ENCODE results near the gene DLL3. TPM values are rescaled to one million over a fixed set of nuclear protein-coding genes. Genes with fewer than 3 reads are reported as not detected.

The DLL3 gene
- total and polyA plus RNA-seq, 11 donors, result not detected

DNA sequence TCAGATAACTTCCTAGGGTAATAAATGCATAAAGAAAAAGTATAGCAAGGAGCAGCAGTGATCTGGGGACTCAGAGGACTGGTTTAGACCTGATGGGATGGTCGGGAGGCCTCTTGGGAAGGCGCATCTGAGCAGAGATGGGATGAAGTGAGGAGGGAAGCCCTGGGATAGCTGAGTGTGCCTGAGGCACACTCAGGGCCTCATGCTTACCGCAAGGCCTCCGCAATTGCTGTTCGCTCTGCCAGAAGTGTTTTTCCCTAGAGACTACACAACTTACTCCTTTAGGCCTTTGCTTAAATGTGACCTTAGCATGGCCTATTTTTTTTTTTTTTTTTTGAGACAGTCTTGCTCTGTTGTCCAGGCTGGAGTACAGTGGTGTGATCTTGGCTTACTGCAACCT is 4.1 kb upstream of the DLL3 start:
- Histone ChIP-seq H3K36me3 (peaks cover 0 to 26% (median 23%) of the 10 kb centered on the region in 9 donors), H3K27me3 (peaks cover 17 to 40% (median 29%) of the 10 kb centered on the region in 9 donors), H3K4me3 (no peak overlapping the region), H3K4me1 (peaks cover 0 to 20% (median 12%) of the 10 kb centered on the region in 12 donors), H3K27ac (no peak overlapping the region), H3K9me3 (no peaks in the 10 kb centered on the region)
- WGBS, 4 donors, result 74 to 82% (median 78%) methylated on average over 5 of the region's 5 CpGs
- intact Hi-C loops (cut with DNase I), result loop anchor here in 1 of 10 donors (5.0 kb wide), 1 partner anchor 38 kb away; the partner anchor contains the start of gene EID2B
- DNase-seq, result no peak
- ATAC-seq, result no peak
- TF ChIP-seq POLR2A (IDR thresholded peaks at IDR 0.05), result no peak
- TF ChIP-seq, protein P1, sequence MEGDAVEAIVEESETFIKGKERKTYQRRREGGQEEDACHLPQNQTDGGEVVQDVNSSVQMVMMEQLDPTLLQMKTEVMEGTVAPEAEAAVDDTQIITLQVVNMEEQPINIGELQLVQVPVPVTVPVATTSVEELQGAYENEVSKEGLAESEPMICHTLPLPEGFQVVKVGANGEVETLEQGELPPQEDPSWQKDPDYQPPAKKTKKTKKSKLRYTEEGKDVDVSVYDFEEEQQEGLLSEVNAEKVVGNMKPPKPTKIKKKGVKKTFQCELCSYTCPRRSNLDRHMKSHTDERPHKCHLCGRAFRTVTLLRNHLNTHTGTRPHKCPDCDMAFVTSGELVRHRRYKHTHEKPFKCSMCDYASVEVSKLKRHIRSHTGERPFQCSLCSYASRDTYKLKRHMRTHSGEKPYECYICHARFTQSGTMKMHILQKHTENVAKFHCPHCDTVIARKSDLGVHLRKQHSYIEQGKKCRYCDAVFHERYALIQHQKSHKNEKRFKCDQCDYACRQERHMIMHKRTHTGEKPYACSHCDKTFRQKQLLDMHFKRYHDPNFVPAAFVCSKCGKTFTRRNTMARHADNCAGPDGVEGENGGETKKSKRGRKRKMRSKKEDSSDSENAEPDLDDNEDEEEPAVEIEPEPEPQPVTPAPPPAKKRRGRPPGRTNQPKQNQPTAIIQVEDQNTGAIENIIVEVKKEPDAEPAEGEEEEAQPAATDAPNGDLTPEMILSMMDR (IDR thresholded peaks at IDR 0.05), result no peak

DNA sequence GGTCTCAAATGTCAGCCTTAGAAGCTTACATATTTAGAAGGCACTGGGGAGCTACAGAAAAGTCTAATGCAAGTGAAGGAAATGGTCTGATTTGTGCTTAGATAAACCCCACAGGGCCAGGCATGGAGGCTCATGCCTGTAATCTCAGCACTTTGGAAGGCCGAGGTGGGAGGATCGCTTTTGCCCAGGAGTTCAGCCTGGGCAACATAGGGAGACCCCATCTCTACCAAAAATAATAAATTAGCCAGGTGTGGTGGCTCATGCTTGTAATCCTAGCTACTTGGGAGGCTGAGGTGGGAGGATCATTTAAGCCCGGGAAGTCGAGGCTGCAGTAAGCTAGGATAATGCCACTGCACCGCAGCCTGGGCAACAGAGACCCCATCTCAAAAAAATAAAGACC is 2.7 kb upstream of the DLL3 start:
- ATAC-seq (no peak), DNase-seq (no peak)
- intact Hi-C loops (cut with DNase I), result loop anchor here in 1 of 10 donors (5.0 kb wide), 1 partner anchor 36 kb away; the partner anchor contains the start of gene EID2B
- Histone ChIP-seq H3K4me3 (no peak overlapping the region), H3K36me3 (peaks cover 0 to 12% (median 9%) of the 10 kb centered on the region in 9 donors), H3K4me1 (peaks cover 0 to 20% (median 12%) of the 10 kb centered on the region in 12 donors), H3K27ac (no peak overlapping the region), H3K27me3 (peaks cover 25 to 53% (median 41%) of the 10 kb centered on the region in 9 donors), H3K9me3 (no peaks in the 10 kb centered on the region)
- TF ChIP-seq POLR2A (IDR thresholded peaks at IDR 0.05), result no peak
- TF ChIP-seq, protein P1 (IDR thresholded peaks at IDR 0.05), result no peak
- WGBS, 4 donors, result 83 to 88% (median 84%) methylated on average over 5 of the region's 5 CpGs

DNA sequence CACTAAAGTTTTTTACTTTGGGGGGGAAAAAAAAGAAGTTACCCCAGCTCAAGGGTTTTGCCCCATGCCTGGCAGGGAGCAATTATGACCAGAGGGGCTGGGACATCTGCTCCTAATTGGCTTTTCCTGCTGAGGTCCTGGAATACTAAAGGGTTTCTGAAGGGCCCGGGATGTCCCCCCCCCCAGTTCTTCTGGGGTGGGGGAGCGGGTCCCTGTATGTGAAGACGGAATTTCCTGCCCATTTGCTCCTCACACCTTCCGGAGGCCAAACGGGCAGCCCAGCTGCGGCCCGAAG is 1.1 kb upstream of the DLL3 start:
- H3K4me3 ChIP-seq, result peak overlapping the region in 4 of 12 donors; percentile 8 to 16 (median 12)

DNA sequence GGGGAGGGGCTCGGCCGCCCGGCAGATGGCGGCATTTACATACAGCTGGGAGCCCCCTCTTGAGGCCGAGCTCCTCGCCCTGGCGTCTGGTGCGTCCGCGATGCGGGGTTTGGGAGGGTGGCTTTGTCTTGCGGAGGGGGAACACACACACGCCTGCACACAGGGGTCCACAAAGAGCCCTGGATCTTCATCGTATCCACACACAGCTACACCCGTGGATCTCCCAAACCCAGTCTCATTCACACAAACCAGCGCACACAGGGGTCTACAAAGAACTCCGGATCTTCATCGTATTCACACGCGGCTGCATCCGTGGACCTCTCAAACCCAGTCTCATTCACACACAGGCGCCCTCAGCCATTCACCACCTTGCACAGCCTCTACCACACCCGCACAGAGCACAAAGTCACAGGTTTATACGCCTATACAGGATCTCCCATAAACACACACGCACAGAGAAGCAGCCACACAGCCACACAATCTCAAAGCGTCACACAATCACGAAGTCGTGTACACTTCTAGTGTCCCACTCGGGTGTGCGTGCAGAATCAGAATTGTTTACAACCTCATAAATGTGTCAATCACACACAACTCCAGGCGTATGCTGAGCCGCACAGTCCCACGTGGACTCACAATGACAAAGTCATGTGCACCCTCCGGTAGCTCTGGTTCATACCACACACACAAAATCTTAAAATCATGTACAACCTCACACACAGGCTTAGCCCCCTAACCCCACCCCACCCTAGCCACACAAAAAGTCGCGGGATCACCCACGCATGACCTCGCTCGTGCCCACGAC is 550 bp upstream of the DLL3 start:
- Histone ChIP-seq H3K4me3 (peak overlapping the region in 4 of 12 donors; percentile 8 to 16 (median 12)), H3K27me3 (peaks cover 30 to 68% (median 52%) of the 10 kb centered on the region in 9 donors), H3K36me3 (no peaks in the 10 kb centered on the region), H3K4me1 (peaks cover 3 to 27% (median 15%) of the 10 kb centered on the region in 12 donors), H3K9me3 (no peaks in the 10 kb centered on the region), H3K27ac (no peak overlapping the region)
- 1 to 2% (median 1%) methylated on average over 25 to 40 of the region's 40 CpGs for WGBS, 4 donors
- DNase-seq, result no peak
- TF ChIP-seq POLR2A (IDR thresholded peaks at IDR 0.05), result no peak
- TF ChIP-seq, protein P1 (IDR thresholded peaks at IDR 0.05), result peak in 9 of 12 donors; percentile 17 to 49 (median 35)
- intact Hi-C loops (cut with DNase I), result loop anchor here in 1 of 10 donors (5.0 kb wide), 1 partner anchor 34 kb away; the partner anchor contains the start of gene EID2B
- peak in 3 of 4 donors; percentile 29 to 69 (median 41) for ATAC-seq

More for the DNA sequence above, 1.1 kb upstream of the DLL3 start:
- Histone ChIP-seq H3K4me1 (peaks cover 0 to 21% (median 12%) of the 10 kb centered on the region in 12 donors), H3K27me3 (peaks cover 26 to 68% (median 46%) of the 10 kb centered on the region in 9 donors), H3K36me3 (no peaks in the 10 kb centered on the region), H3K27ac (no peak overlapping the region), H3K9me3 (no peaks in the 10 kb centered on the region)
- no peak for TF ChIP-seq POLR2A (IDR thresholded peaks at IDR 0.05)
- TF ChIP-seq, protein P1 (IDR thresholded peaks at IDR 0.05), result peak in 1 of 12 donors; percentile 18
- DNase-seq (no peak), ATAC-seq (no peak)
- intact Hi-C loops (cut with DNase I), result loop anchor here in 1 of 10 donors (5.0 kb wide), 1 partner anchor 35 kb away; the partner anchor contains the start of gene EID2B
- 0 to 2% (median 0%) methylated on average over 3 to 7 of the region's 7 CpGs for WGBS, 4 donors

Measured in heart left ventricle (tissue), 16 donors.